ENCODE results near the gene DMD.

Gene DMD

DNA sequence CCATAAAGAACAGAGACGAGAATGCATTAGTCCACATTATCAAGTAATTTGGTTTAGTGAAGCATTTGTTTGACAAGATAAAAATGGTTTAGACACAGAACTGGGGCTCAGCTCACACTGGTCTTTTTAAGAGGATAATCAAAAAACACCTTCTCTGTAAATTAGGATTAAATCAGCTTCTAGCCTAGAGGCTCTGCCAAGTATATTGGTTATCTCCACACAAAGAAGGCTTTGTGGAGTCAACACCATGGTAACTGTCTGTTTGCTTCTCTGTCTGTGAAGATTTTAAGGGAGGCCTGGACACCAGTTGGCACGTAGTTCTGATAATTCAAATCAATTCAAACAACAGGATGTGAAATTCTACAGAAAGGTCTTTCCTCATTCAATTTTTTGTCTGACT lies 687.0 kb downstream of the DMD start:
- no peak overlapping the region for H3K27ac ChIP-seq (ENCODE audit: low read depth, low read length)
- H4K8ac ChIP-seq (ENCODE audit: low read depth, low read length), result no peak overlapping the region
- no peak overlapping the region for H2BK12ac ChIP-seq (ENCODE audit: low read length)
- no peaks in the 10 kb centered on the region for H3K27me3 ChIP-seq (ENCODE audit: insufficient read depth, low read length)
- H3K14ac ChIP-seq (ENCODE audit: low read length), result no peak overlapping the region
- H2AK5ac ChIP-seq (ENCODE audit: low read length), result no peak overlapping the region
- no peak overlapping the region for H4K12ac ChIP-seq (ENCODE audit: low read depth, low read length)
- H2BK120ac ChIP-seq (ENCODE audit: insufficient read depth, low read length, poor library complexity), result no peak overlapping the region
- no CpG with 5 or more reads among the region's 2 CpGs for WGBS (ENCODE audit: extremely low coverage, insufficient coverage, insufficient read length)
- no peak overlapping the region for H3K4me2 ChIP-seq (ENCODE audit: low read length)
- no peak overlapping the region for H3K9ac ChIP-seq (ENCODE audit: low read length)
- no peak overlapping the region for H3K18ac ChIP-seq (ENCODE audit: low read length)
- H3K4me1 ChIP-seq (ENCODE audit: control insufficient read depth in 1 of 2, insufficient read depth in 2 of 2, low read length in 2 of 2), result no peaks in the 10 kb centered on the region
- H3K23ac ChIP-seq (ENCODE audit: low read length), result no peak overlapping the region
- H3K4me3 ChIP-seq (ENCODE audit: low read depth, low read length), result no peak overlapping the region
- no peak for DNase-seq
- H4K91ac ChIP-seq (ENCODE audit: low read depth, low read length), result no peak overlapping the region
- H2BK5ac ChIP-seq (ENCODE audit: low read depth, low read length, poor library complexity), result no peak overlapping the region
- no peak overlapping the region for H2AFZ ChIP-seq (ENCODE audit: insufficient read depth, low read length, poor library complexity)
- no peaks in the 10 kb centered on the region for H3K9me3 ChIP-seq (ENCODE audit: insufficient read depth, low read depth, low read length)
- no peak overlapping the region for H3K4ac ChIP-seq (ENCODE audit: low read depth, low read length)
- no peaks in the 10 kb centered on the region for H3K36me3 ChIP-seq (ENCODE audit: control insufficient read depth in 1 of 2, insufficient read depth in 2 of 2, low read length in 2 of 2)
- H3K79me2 ChIP-seq (ENCODE audit: control insufficient read depth, insufficient read depth, low read length, poor library complexity), result no peaks in the 10 kb centered on the region
- no peaks in the 10 kb centered on the region for H3K79me1 ChIP-seq (ENCODE audit: low read length)

DNA sequence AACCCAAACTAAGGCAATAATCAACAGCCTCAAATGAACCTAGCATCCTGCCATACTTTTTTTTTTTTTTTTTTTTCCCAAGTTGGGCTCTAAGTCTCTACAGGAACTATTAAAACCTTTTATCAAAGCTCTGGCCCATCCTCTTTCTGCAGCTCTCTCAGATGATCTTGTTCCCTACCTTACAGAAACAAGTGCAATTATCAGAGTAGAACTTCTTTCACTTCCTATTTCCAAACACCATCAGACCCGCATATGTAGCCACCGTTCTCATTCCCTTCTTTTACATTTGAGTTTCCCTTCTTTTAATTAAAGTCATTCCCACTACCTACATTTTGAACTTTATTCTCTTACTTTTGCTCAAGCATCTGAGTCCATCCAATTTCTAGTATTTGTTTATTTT lies 690.6 kb downstream of the DMD start:
- Histone ChIP-seq H2AK5ac (ENCODE audit: low read length) (no peak overlapping the region), H3K18ac (ENCODE audit: low read length) (no peak overlapping the region), H3K79me2 (ENCODE audit: control insufficient read depth, insufficient read depth, low read length, poor library complexity) (no peaks in the 10 kb centered on the region), H3K36me3 (ENCODE audit: control insufficient read depth in 1 of 2, insufficient read depth in 2 of 2, low read length in 2 of 2) (no peaks in the 10 kb centered on the region), H4K8ac (ENCODE audit: low read depth, low read length) (no peak overlapping the region), H2BK5ac (ENCODE audit: low read depth, low read length, poor library complexity) (no peak overlapping the region), H2BK120ac (ENCODE audit: insufficient read depth, low read length, poor library complexity) (no peak overlapping the region), H3K14ac (ENCODE audit: low read length) (no peak overlapping the region), H3K23ac (ENCODE audit: low read length) (no peak overlapping the region), H3K4me1 (ENCODE audit: control insufficient read depth in 1 of 2, insufficient read depth in 2 of 2, low read length in 2 of 2) (no peaks in the 10 kb centered on the region), H3K4ac (ENCODE audit: low read depth, low read length) (no peak overlapping the region), H2BK12ac (ENCODE audit: low read length) (no peak overlapping the region), H2AFZ (ENCODE audit: insufficient read depth, low read length, poor library complexity) (no peak overlapping the region), H3K9me3 (ENCODE audit: insufficient read depth, low read depth, low read length) (no peaks in the 10 kb centered on the region), H3K27ac (ENCODE audit: low read depth, low read length) (no peak overlapping the region), H3K27me3 (ENCODE audit: insufficient read depth, low read length) (no peaks in the 10 kb centered on the region), H3K4me2 (ENCODE audit: low read length) (no peak overlapping the region), H3K9ac (ENCODE audit: low read length) (no peak overlapping the region), H4K12ac (ENCODE audit: low read depth, low read length) (no peak overlapping the region), H4K91ac (ENCODE audit: low read depth, low read length) (no peak overlapping the region), H3K79me1 (ENCODE audit: low read length) (no peaks in the 10 kb centered on the region), H3K4me3 (ENCODE audit: low read depth, low read length) (no peak overlapping the region)
- DNase-seq, result no peak
- no CpG with 5 or more reads among the region's 2 CpGs for WGBS (ENCODE audit: extremely low coverage, insufficient coverage, insufficient read length)

DNA sequence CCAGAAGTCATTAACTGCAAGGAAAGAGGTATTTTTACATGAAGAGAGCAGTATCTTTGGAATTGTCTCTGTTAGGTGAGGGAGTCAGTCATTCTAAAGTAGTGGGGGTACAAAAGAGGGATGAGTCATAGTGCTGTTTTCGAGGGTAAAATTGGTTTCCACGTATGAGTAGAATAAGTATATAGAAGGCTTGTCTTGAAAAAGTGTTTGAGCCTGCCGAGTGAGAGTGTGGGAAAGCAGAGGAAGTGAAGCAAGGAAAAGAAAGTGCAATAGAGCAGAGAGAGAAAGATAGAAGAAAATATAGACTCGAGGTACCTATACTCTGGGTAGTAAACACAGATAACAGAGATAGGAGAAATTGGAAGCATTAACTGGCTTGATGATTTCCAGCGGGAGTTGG lies 696.4 kb downstream of the DMD start:
- no peak overlapping the region for H4K12ac ChIP-seq (ENCODE audit: low read depth, low read length)
- H3K9me3 ChIP-seq (ENCODE audit: insufficient read depth, low read depth, low read length), result no peaks in the 10 kb centered on the region
- H2AK5ac ChIP-seq (ENCODE audit: low read length), result no peak overlapping the region
- no peak overlapping the region for H3K4me2 ChIP-seq (ENCODE audit: low read length)
- no peak overlapping the region for H3K27ac ChIP-seq (ENCODE audit: low read depth, low read length)
- no CpG with 5 or more reads among the region's 5 CpGs for WGBS (ENCODE audit: extremely low coverage, insufficient coverage, insufficient read length)
- no peaks in the 10 kb centered on the region for H3K4me1 ChIP-seq (ENCODE audit: control insufficient read depth in 1 of 2, insufficient read depth in 2 of 2, low read length in 2 of 2)
- H3K4ac ChIP-seq (ENCODE audit: low read depth, low read length), result no peak overlapping the region
- H3K4me3 ChIP-seq (ENCODE audit: low read depth, low read length), result no peak overlapping the region
- no peak overlapping the region for H2BK120ac ChIP-seq (ENCODE audit: insufficient read depth, low read length, poor library complexity)
- no peak overlapping the region for H3K14ac ChIP-seq (ENCODE audit: low read length)
- H4K8ac ChIP-seq (ENCODE audit: low read depth, low read length), result no peak overlapping the region
- H3K79me1 ChIP-seq (ENCODE audit: low read length), result no peaks in the 10 kb centered on the region
- H3K23ac ChIP-seq (ENCODE audit: low read length), result no peak overlapping the region
- no peak overlapping the region for H4K91ac ChIP-seq (ENCODE audit: low read depth, low read length)
- H3K27me3 ChIP-seq (ENCODE audit: insufficient read depth, low read length), result no peaks in the 10 kb centered on the region
- no peak overlapping the region for H3K18ac ChIP-seq (ENCODE audit: low read length)
- no peak overlapping the region for H2BK5ac ChIP-seq (ENCODE audit: low read depth, low read length, poor library complexity)
- H2BK12ac ChIP-seq (ENCODE audit: low read length), result no peak overlapping the region
- no peak overlapping the region for H3K9ac ChIP-seq (ENCODE audit: low read length)
- H3K36me3 ChIP-seq (ENCODE audit: control insufficient read depth in 1 of 2, insufficient read depth in 2 of 2, low read length in 2 of 2), result no peaks in the 10 kb centered on the region
- H3K79me2 ChIP-seq (ENCODE audit: control insufficient read depth, insufficient read depth, low read length, poor library complexity), result no peaks in the 10 kb centered on the region
- no peak overlapping the region for H2AFZ ChIP-seq (ENCODE audit: insufficient read depth, low read length, poor library complexity)
- no peak for DNase-seq

DNA sequence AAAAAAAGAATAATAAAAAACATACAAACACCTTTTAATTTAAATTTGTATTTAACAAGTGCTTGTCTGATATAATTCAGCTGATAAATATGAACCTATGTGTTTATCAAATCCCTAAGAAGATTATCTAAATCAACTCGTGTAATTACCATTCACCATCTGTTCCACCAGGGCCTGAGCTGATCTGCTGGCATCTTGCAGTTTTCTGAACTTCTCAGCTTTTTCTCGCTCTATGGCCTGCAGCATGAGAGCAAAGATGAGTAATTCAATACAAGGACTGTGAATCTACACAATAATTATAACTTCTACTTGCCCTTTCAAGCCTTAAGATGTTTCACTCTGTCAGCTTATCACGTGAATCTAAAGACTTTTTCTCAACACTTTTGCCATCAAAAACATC lies 709.7 kb downstream of the DMD start:
- no CpG with 5 or more reads among the region's 3 CpGs for WGBS (ENCODE audit: extremely low coverage, insufficient coverage, insufficient read length)
- H3K14ac ChIP-seq (ENCODE audit: low read length), result no peak overlapping the region

More for the DNA sequence above, 709.7 kb downstream of the DMD start:
- Histone ChIP-seq H3K9ac (ENCODE audit: low read length) (no peak overlapping the region), H3K27me3 (ENCODE audit: insufficient read depth, low read length) (no peaks in the 10 kb centered on the region), H3K36me3 (ENCODE audit: control insufficient read depth in 1 of 2, insufficient read depth in 2 of 2, low read length in 2 of 2) (no peaks in the 10 kb centered on the region), H4K12ac (ENCODE audit: low read depth, low read length) (no peak overlapping the region), H3K4ac (ENCODE audit: low read depth, low read length) (no peak overlapping the region), H4K91ac (ENCODE audit: low read depth, low read length) (no peak overlapping the region), H2AK5ac (ENCODE audit: low read length) (no peak overlapping the region), H3K23ac (ENCODE audit: low read length) (no peak overlapping the region), H3K79me1 (ENCODE audit: low read length) (no peaks in the 10 kb centered on the region), H2BK120ac (ENCODE audit: insufficient read depth, low read length, poor library complexity) (no peak overlapping the region), H3K18ac (ENCODE audit: low read length) (no peak overlapping the region), H3K9me3 (ENCODE audit: insufficient read depth, low read depth, low read length) (no peaks in the 10 kb centered on the region), H3K27ac (ENCODE audit: low read depth, low read length) (no peak overlapping the region), H3K4me2 (ENCODE audit: low read length) (no peak overlapping the region), H2AFZ (ENCODE audit: insufficient read depth, low read length, poor library complexity) (no peak overlapping the region), H3K4me1 (ENCODE audit: control insufficient read depth in 1 of 2, insufficient read depth in 2 of 2, low read length in 2 of 2) (no peaks in the 10 kb centered on the region), H2BK12ac (ENCODE audit: low read length) (no peak overlapping the region), H3K79me2 (ENCODE audit: control insufficient read depth, insufficient read depth, low read length, poor library complexity) (no peaks in the 10 kb centered on the region), H3K4me3 (ENCODE audit: low read depth, low read length) (no peak overlapping the region), H4K8ac (ENCODE audit: low read depth, low read length) (no peak overlapping the region), H2BK5ac (ENCODE audit: low read depth, low read length, poor library complexity) (no peak overlapping the region)
- no peak for DNase-seq

Data from trophoblast cell (in vitro differentiated cells and primary cell).